GM12878 (cell line): ENCODE data around the gene EDC4. TPM values are rescaled to one million over a fixed set of nuclear protein-coding genes. Genes with fewer than 3 reads are reported as not detected.

Experiments
- ATAC-seq: fragments of 200-7000 bp; cut with Tn5 transposase; 3 replicates; pipeline ENCODE4 v1.9.1; 2020; ENCODE audit warnings: mild to moderate bottlenecking, moderate library complexity
- BruUV-seq: library from RNA; stranded (reverse); fragments of 400-500 nt; replicated peaks from 2 replicates; lab custom pipeline; 2021; lab: Mats Ljungman, UMichigan
- CTCF ChIA-PET: fragments of 300-600 bp; sonication (Branson Sonifier 250); formaldehyde crosslinking; extraction: SDS; loops from one replicate; lab custom pipeline; 2021; ENCODE audit warnings: inconsistent platforms; lab: Yijun Ruan, JAX
- POLR2A ChIA-PET: fragments of 350-600 bp; formaldehyde crosslinking; extraction: SDS; loops from one replicate; lab custom pipeline; 2021; ENCODE audit warnings: inconsistent platforms; lab: Charles Lee
- RAD21 ChIA-PET: fragments of 300-600 bp; sonication (Branson Sonifier 250); formaldehyde crosslinking; loops from one replicate; lab custom pipeline; 2023; ENCODE audit warnings: antibody characterized with exemption; ENCODE audit not compliant: unreplicated experiment; lab: Charles Lee
- SMC1A ChIA-PET: fragments of 300-600 bp; sonication (Branson Sonifier 250); formaldehyde crosslinking; loops from one replicate; lab custom pipeline; 2023; ENCODE audit not compliant: unreplicated experiment, uncharacterized antibody; lab: Charles Lee
- DNase-seq: peaks from one replicate; pipeline ENCODE4 v3.0.0-alpha.2; 2011; ENCODE audit warnings: low read depth, low spot score
- FAIRE-seq: peaks from 3 replicates; lab custom pipeline; 2011; peaks lifted over from hg19 to GRCh38; lab: Jason Lieb, UNC
- H2AFZ ChIP-seq: 2 replicates; pipeline ENCODE4 v1.6.0; 2011; ENCODE audit warnings: low read depth, low read length, control low read depth; ENCODE audit not compliant: control insufficient read depth
- H3K27ac ChIP-seq: 2 replicates; pipeline ENCODE4 v1.5.1; 2011; ENCODE audit warnings: control low read depth; ENCODE audit not compliant: control insufficient read depth, insufficient read depth
- H3K27me3 ChIP-seq, 2 experiments: replicated peaks in 1 of 2; 2 replicates each; pipeline versions ENCODE4 v1.6.0 to v1.6.1; 2011; ENCODE audit warnings: low read length in 1 of 2; ENCODE audit not compliant: control insufficient read depth in 2 of 2, insufficient read depth in 2 of 2
- H3K36me3 ChIP-seq, 2 experiments: 2 replicates each; pipeline ENCODE4 v1.5.1; 2011; ENCODE audit warnings: low read length in 1 of 2; ENCODE audit not compliant: control insufficient read depth in 2 of 2, insufficient read depth in 2 of 2
- H3K4me1 ChIP-seq: 2 replicates; pipeline ENCODE4 v1.6.1; 2011; ENCODE audit warnings: mild to moderate bottlenecking, low read length, moderate library complexity, mixed read lengths; ENCODE audit not compliant: control insufficient read depth, insufficient read depth
- H3K4me2 ChIP-seq: 2 replicates; pipeline ENCODE4 v1.6.0; 2011; ENCODE audit warnings: control low read depth; ENCODE audit not compliant: control insufficient read depth, insufficient read depth
- H3K4me3 ChIP-seq: fragments of 200-600 bp; sonication (generic); 2 replicates; pipeline ENCODE4 v1.5.1; 2016
- H3K79me2 ChIP-seq: 2 replicates; pipeline ENCODE4 v1.6.0; 2011; ENCODE audit warnings: low read length; ENCODE audit not compliant: control insufficient read depth, insufficient read depth
- H3K9ac ChIP-seq: 2 replicates; pipeline ENCODE4 v1.8.0; 2011; ENCODE audit warnings: low read length, control low read depth, mixed read lengths; ENCODE audit not compliant: control insufficient read depth, insufficient read depth
- H3K9me3 ChIP-seq: replicated peaks from 3 replicates; pipeline ENCODE4 v1.5.1; 2011; ENCODE audit warnings: mild to moderate bottlenecking, low read length; ENCODE audit not compliant: control insufficient read depth, insufficient read depth
- H4K20me1 ChIP-seq: 2 replicates; pipeline ENCODE4 v1.6.0; 2011; ENCODE audit not compliant: control insufficient read depth, insufficient read depth
- ASH2L ChIP-seq: fragments of 300-600, 200-600 bp; sonication (generic); IDR thresholded peaks from 2 replicates; pipeline ENCODE4 v1.6.1; 2017; ENCODE audit warnings: low read depth, mild to moderate bottlenecking, borderline replicate concordance
- CREB1 ChIP-seq: IDR thresholded peaks from 2 replicates; pipeline ENCODE4 v1.6.1; 2012; ENCODE audit warnings: low read depth, mild to moderate bottlenecking, inconsistent platforms
- HDAC6 ChIP-seq: fragments of 200-600 bp; sonication (generic); IDR thresholded peaks from one replicate; pipeline ENCODE4 v1.8.0; 2017; ENCODE audit warnings: antibody characterized with exemption; ENCODE audit not compliant: unreplicated experiment
- IRF4 ChIP-seq: IDR thresholded peaks from 2 replicates; pipeline ENCODE4 v1.6.1; 2011; ENCODE audit warnings: low read depth, low read length
- PAX8 ChIP-seq: fragments of 450-650 bp; IDR thresholded peaks from 2 replicates; pipeline ENCODE4 v1.6.1; 2017; ENCODE audit warnings: mild to moderate bottlenecking, moderate library complexity
- WGBS: methylation state at CpG from one replicate; pipeline ENCODE4 v1.1.6; 2016; ENCODE audit warnings: low lambda C conversion rate; ENCODE audit not compliant: insufficient replicate concordance, insufficient coverage; ENCODE audit errors: missing lambda C conversion rate; 5-methylcytosine and 5-hydroxymethylcytosine counted together
- in situ Hi-C: fragments of 300-500 bp; cut with MboI; formaldehyde crosslinking; loops from 9 replicates; pipeline ENCODE4 v1.14.3; 2018; ENCODE audit warnings: mixed read lengths
- intact Hi-C: fragments of 100-400 bp; cut with micrococcal nuclease; formaldehyde crosslinking; loops from one replicate; pipeline ENCODE4 v1.14.2; 2022; ENCODE audit not compliant: unreplicated experiment
- polyA plus RNA-seq, 11 experiments: library from polyadenylated mRNA; depleted of rRNA in 4 of 11; unstranded in 6 of 11; stranded (reverse) in 5 of 11; fragments of >200 nt; fragmentation: Nextera tagmentation in 4 of 11; fragmentation: Illumina TruSeq in 1 of 11; extraction: Ambion mirVana in 4 of 11; extraction: Trizol in 1 of 11; gene quantifications; 1 replicate in 1 of 11; 2 replicates in 10 of 11; pipeline versions ENCODE4 v1.2.1 to v1.2.3, GENCODE V29; 2011 to 2016; ENCODE audit warnings: inconsistent platforms in 2 of 11, missing spikeins in 2 of 11, low read depth in 1 of 11
- total RNA-seq, 4 experiments: library from RNA; depleted of rRNA in 3 of 4; stranded (reverse); fragments of >200 nt in 3 of 4; fragmentation: Illumina TruSeq in 1 of 4; extraction: Trizol in 1 of 4; gene quantifications; 2 replicates each; pipeline versions ENCODE4 v1.2.1 to v1.2.3, GENCODE V29; 2013 to 2021
- TF ChIP-seq, protein P1 (sequence below): fragments of 450-650 bp; IDR thresholded peaks from 2 replicates; pipeline ENCODE4 v1.6.1; 2016; ENCODE audit warnings: mild to moderate bottlenecking
- TF ChIP-seq, protein P2 (sequence below): IDR thresholded peaks from 2 replicates; pipeline ENCODE4 v1.6.1; 2011; ENCODE audit warnings: low read depth, low read length, improper control_type of control experiment, borderline replicate concordance
- TF ChIP-seq, protein P3 (sequence below): fragments of 150-350 bp; IDR thresholded peaks from 2 replicates; pipeline ENCODE4 v1.6.1; 2014; ENCODE audit warnings: mild to moderate bottlenecking, low read depth, low read length
- TF ChIP-seq, protein P4 (sequence below): fragments of 450-650 bp; IDR thresholded peaks from 2 replicates; pipeline ENCODE4 v1.6.1; 2014; ENCODE audit warnings: mild to moderate bottlenecking

Gene EDC4
- total and polyA plus RNA-seq, 10 of the 15 experiments (the other 5 are each of a cell fraction or from before 2014, with no cell fraction given): 1.2 to 86.0 (median 53.4) TPM

DNA sequence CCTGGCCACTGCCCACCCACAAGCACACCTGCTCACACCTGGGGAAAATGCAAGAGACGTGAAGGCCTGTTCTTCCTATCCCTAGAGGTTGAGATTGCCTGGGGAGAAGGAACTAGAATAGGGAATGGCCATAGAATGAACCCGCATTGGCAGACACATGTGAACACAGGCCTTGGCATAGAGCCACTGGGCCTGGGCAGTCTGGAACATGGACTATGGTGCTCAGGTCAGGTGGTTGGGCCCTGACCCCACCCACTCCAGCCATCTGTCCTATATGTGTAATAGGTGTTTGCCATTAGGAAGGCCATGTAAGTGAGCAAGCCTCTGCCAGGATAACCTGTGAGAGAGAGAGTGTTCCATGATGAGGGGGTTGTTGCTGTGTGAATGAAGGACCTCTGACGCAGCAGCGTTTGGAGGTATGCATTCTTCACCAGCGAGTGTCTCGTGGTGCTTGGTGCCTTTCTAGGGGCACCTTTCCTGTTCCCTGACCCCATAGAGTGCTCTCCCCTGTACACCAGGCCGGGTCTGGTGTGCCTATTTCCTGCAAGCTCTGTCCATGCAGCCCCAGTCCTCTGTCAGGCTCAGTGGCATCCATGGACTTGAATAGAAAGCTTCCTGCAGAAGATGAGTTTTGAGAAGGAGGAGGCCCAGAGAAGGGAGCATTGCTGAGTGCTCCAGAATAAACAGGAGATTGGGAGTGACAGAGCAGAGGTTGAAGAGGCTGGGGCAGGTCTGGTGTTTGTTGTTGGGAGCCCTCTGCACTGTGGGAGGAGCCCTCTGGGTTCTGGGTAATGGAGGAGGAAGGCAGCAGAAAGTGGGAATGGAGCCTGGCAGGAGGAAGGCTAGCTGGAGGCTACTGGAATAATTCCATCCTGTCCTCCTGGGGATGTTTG is 43.2 kb downstream of the EDC4 start:
- intact Hi-C loops (no loop called here), in situ Hi-C loops (no loop called here)
- Histone ChIP-seq H3K27me3 (no peaks in the 10 kb centered on the region), H3K4me1 (no peaks in the 10 kb centered on the region), H2AFZ (no peak overlapping the region), H3K4me2 (no peak overlapping the region), H3K9ac (no peak overlapping the region), H3K27ac (no peak overlapping the region), H4K20me1 (no peaks in the 10 kb centered on the region; the same call in 1 of the 2 replicates), H3K4me3 (no peak overlapping the region), H3K36me3 (peaks cover 0 to 3% of the 10 kb centered on the region in 2 experiments; a peak in 1 of 4 replicates), H3K9me3 (no peaks in the 10 kb centered on the region), H3K79me2 (no peaks in the 10 kb centered on the region)
- ChIA-PET RAD21 (no interaction called here), POLR2A (no interaction called here), SMC1A (no interaction called here), CTCF (interaction anchor here (1.1 kb wide), 1 partner anchor 34 kb away, joined by 3 read pairs; no protein-coding TSS in a partner anchor)
- TF ChIP-seq CREB1: no peak
- WGBS: 82% methylated on average over 7 of the region's 7 CpGs
- FAIRE-seq (no peak), DNase-seq (no peak), ATAC-seq (no peak)
- BruUV-seq: no TSS peak

DNA sequence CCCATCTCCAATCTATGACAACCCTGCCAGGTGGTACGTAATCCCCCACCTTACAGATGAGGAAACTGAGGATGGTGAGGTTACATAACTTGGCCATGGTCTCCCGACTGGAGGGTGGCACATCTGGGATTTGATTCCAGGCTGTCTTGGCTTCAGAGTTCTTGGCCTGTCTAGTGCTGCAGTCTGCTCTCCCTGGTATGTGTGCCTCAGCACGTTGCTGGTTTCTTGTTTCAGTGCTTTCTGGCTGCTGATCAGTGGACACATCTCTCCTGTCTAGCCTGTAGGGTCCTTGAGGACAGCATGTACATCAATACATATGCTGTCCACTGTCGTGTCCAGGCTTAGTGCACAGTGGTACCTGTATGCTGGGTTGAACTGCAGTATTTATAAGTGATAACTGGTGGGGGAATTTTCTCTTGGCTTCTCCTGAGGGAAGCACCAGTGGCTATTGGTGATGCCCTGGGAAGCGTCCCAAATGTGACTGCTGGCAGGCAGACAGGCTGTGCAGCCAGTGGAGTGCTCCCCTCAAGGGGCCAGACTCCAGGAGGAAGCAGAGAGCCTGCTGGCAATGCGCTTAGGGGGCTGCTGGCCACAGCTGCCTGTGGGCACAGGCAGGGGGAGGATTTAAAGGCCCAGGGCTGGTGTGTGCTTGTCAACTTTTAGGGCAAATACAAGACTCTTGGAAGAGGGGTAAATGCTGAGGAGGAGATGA is 44.4 kb downstream of the EDC4 start:
- peaks cover 0 to 3% of the 10 kb centered on the region in 2 experiments; a peak in 1 of 4 replicates for H3K36me3 ChIP-seq
- no peaks in the 10 kb centered on the region for H3K27me3 ChIP-seq
- no peak overlapping the region for H3K4me3 ChIP-seq
- no peak overlapping the region for H2AFZ ChIP-seq
- BruUV-seq: no TSS peak
- no peak overlapping the region for H3K27ac ChIP-seq
- ChIA-PET POLR2A (no interaction called here), SMC1A (no interaction called here), RAD21 (no interaction called here), CTCF (interaction anchor here (0.5 kb wide), 1 partner anchor 125 kb away, joined by 4 read pairs; no protein-coding TSS in a partner anchor)
- intact Hi-C loops (no loop called here), in situ Hi-C loops (no loop called here)
- H3K4me2 ChIP-seq: no peak overlapping the region
- H4K20me1 ChIP-seq: no peaks in the 10 kb centered on the region
- no peaks in the 10 kb centered on the region for H3K4me1 ChIP-seq
- WGBS: 87% methylated on average over 6 of the region's 6 CpGs
- DNase-seq (no peak), FAIRE-seq (no peak), ATAC-seq (no peak)
- H3K79me2 ChIP-seq: no peaks in the 10 kb centered on the region
- no peaks in the 10 kb centered on the region for H3K9me3 ChIP-seq
- no peak overlapping the region for H3K9ac ChIP-seq
- TF ChIP-seq IRF4 (no peak), HDAC6 (no peak), PAX8 (no peak), ASH2L (no peak)
- TF ChIP-seq, protein P1, sequence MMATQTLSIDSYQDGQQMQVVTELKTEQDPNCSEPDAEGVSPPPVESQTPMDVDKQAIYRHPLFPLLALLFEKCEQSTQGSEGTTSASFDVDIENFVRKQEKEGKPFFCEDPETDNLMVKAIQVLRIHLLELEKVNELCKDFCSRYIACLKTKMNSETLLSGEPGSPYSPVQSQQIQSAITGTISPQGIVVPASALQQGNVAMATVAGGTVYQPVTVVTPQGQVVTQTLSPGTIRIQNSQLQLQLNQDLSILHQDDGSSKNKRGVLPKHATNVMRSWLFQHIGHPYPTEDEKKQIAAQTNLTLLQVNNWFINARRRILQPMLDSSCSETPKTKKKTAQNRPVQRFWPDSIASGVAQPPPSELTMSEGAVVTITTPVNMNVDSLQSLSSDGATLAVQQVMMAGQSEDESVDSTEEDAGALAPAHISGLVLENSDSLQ: no peak
- TF ChIP-seq, protein P2, sequence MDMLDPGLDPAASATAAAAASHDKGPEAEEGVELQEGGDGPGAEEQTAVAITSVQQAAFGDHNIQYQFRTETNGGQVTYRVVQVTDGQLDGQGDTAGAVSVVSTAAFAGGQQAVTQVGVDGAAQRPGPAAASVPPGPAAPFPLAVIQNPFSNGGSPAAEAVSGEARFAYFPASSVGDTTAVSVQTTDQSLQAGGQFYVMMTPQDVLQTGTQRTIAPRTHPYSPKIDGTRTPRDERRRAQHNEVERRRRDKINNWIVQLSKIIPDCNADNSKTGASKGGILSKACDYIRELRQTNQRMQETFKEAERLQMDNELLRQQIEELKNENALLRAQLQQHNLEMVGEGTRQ: no peak
- TF ChIP-seq, protein P3, sequence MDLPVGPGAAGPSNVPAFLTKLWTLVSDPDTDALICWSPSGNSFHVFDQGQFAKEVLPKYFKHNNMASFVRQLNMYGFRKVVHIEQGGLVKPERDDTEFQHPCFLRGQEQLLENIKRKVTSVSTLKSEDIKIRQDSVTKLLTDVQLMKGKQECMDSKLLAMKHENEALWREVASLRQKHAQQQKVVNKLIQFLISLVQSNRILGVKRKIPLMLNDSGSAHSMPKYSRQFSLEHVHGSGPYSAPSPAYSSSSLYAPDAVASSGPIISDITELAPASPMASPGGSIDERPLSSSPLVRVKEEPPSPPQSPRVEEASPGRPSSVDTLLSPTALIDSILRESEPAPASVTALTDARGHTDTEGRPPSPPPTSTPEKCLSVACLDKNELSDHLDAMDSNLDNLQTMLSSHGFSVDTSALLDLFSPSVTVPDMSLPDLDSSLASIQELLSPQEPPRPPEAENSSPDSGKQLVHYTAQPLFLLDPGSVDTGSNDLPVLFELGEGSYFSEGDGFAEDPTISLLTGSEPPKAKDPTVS: no peak
- TF ChIP-seq, protein P4, sequence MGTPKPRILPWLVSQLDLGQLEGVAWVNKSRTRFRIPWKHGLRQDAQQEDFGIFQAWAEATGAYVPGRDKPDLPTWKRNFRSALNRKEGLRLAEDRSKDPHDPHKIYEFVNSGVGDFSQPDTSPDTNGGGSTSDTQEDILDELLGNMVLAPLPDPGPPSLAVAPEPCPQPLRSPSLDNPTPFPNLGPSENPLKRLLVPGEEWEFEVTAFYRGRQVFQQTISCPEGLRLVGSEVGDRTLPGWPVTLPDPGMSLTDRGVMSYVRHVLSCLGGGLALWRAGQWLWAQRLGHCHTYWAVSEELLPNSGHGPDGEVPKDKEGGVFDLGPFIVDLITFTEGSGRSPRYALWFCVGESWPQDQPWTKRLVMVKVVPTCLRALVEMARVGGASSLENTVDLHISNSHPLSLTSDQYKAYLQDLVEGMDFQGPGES: no peak
